Measurements from ENCODE around the gene TMEM229B.

GRCh38 chr14:67517083-67517482 lies 28.6 kb upstream of the TMEM229B start:
- TF ChIP-seq CTCF (IDR thresholded peaks at IDR 0.05; ENCODE audit: poor library complexity, severe bottlenecking) (peak; percentile 20), EP300 (conservative IDR thresholded peaks at IDR 0.05; ENCODE audit: poor library complexity, severe bottlenecking) (no peak), POLR2AphosphoS5 (IDR thresholded peaks at IDR 0.05) (no peak), EZH2 (IDR thresholded peaks at IDR 0.05; ENCODE audit: borderline replicate concordance, insufficient read depth, low read length, poor library complexity, severe bottlenecking) (no peak), SMC3 (conservative IDR thresholded peaks at IDR 0.05; ENCODE audit: poor library complexity) (no peak)

All from neural cell (in vitro differentiated cells).